Fibroblast of gingiva (primary cell): ENCODE data around the gene SLC4A3.

Experiments used
- DNase-seq: peaks from one replicate; pipeline ENCODE4 v3.0.0-alpha.2; 2011; ENCODE audit warnings: low read depth

SLC4A3 gene

DNA sequence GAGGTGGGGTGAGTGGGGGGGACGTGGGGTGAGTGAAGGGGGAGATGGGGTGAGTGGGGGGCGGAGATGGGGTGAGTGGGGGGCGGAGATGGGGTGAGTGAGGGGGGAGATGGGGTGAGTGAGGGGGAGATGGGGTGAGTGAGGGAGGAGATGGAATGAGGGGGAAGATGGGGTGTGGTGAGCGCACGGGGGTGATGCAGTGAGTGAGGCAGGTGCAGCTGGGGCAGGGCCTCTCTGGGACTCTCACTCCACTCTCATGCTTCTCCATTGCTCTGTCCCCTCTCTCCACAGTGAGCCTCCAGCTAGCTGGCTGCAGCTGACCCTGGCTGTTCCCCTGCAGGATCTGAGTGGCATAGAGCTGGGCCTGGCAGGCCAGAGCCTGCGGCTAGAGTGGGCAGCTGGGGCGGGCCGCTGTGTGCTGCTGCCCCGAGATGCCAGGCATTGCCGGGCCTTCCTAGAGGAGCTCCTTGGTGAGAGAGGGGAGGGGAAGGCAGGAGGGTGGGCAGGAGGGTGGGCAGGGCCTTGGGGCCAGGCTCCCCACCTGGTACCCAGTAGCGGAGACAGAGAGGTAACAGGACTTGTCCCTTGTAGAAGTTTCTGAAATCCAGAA is 13.9 kb upstream of the SLC4A3 start:
- no peak for DNase-seq

DNA sequence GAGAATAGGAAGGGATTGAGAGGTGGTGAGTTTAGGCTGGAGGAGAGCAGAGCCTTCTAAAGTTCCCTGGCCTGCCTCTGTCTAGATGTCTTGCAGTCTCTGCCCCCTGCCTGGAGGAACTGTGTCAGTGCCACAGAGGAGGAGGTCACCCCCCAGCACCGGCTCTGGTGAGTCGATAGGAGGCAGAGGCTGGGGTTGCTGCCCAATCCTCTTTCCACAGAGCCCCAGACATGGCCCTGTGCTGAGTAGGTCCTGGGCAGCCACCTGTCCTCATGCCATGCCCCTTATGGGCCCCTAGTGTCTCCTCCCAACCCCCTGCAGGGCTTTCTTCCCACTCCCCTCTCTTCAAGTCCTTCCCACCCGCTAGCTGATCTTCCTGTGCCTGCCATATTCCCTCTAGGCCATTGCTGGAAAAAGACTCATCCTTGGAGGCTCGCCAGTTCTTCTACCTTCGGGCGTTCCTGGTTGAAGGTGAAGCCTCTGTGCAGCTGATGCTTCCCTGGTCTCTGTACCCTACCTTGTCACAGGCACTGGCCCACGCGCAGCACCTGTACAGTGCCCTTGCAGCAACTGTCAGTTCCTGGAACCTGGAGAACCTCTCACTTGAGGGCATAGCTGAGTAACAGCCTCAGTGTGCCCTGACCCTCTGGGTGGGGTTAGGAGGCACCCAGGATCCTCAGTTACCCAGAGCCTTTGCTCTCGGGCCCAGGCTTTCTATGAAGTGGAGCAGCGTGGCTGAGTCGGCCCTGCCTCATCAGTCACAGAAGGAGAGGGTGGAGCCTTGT is 13.2 kb upstream of the SLC4A3 start:
- no peak for DNase-seq

DNA sequence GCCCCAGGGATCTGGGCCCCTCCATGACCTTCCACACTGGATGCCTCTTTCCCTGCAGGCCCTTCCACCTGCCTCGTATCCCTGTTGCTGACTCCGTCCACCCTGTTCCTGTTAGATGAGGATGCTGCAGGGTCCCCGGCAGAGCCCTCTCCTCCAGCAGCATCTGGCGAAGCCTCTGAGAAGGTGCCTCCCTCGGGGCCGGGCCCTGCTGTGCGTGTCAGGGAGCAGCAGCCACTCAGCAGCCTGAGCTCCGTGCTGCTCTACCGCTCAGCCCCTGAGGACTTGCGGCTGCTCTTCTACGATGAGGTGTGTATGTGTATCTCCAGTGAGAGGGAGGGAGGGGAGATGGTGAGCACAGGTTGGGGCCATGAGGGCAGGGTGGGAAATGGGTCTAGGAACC is 12.4 kb upstream of the SLC4A3 start:
- DNase-seq = no peak

DNA sequence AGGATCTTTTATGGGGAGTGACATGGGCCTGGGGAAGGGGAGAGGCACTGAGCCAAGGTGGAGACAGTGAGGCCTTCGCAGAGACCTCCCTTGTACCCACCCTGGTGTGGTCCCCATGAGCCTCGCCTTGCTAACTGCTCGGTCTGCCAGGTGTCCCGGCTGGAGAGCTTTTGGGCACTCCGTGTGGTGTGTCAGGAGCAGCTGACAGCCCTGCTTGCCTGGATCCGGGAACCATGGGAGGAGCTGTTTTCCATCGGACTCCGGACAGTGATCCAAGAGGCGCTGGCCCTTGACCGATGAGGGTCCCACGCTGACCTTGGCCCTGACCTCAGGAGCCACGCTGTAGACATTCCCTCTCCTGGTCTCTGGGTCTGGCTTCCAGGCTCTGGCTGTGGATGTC is 11.5 kb upstream of the SLC4A3 start:
- DNase-seq = no peak

DNA sequence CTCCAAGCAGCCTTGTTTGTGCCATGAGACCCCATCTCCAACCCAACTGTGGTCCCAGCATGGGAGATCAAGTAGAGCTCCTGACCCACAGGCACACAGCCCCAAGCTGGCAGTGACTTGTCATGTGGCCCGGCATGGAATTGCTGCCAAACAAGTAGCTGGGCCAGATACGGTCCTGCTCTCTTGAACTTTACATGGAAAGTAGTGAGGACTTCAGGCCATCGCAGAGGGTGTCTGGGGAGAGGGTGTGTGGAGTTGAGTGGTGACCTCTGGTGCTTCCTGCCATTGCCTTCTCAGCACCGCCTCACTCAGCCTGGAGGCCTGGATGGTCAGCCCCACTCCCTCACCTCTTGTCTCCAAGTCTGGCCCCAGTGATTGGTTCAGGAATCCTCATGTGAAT is 10.9 kb upstream of the SLC4A3 start:
- DNase-seq = no peak

DNA sequence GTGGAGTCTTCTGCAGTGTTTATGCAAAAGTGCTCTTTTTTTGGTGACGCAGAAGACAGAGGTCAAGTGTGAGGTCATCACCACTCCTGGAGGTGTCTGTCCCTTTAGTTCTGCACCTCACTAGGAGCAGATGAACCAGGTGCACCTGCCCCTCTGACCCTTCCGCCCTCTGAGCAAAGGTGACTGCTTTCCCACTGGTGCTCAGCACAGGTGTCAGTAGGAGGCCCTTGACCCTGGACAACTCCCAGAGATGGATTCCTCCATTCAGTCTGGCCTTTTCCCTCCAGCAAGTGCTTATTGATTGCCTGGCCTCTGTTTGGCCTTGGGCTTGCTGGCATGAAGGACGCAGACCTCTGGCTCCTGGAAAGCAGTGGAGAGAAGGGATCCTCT is 8.7 kb upstream of the SLC4A3 start:
- DNase-seq = no peak

DNA sequence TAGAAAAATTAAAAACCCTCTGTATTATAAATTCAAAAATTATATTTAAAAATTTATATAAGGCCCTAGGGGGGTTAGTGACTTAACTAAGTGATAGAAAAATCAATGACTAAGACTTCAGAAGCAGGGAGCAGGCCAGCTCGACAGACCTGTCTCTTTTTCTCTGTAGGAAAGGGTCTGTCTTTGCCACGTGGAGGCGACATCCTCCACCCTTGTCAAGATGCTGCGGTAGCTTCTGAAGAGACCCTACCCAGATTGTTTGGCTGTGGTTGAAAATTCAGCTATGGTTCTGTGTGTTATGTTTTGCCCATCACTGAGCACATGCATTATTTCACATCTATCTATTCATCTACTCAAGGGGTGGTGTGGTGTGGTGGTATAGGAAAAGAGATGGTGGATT is 8.2 kb upstream of the SLC4A3 start:
- DNase-seq = no peak

DNA sequence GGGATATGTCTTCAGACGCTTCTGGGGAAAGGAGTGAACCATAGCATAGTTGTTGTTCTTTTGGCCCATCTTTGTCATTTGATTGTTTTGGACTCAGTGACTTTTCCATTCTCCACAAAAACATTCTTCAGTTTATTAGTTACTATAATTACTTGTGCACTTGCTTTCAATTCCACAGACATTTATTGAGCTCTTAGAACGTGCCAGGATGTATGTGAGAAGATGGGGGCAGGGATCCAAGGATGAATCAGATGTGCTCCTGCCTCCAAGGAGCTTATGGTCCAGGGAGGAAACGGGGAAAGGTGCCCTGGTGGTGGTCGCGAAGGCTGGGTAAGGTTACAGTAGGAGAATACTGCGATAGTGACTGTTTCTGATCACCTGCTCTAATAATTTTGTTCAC is 6.9 kb upstream of the SLC4A3 start:
- DNase-seq = no peak

DNA sequence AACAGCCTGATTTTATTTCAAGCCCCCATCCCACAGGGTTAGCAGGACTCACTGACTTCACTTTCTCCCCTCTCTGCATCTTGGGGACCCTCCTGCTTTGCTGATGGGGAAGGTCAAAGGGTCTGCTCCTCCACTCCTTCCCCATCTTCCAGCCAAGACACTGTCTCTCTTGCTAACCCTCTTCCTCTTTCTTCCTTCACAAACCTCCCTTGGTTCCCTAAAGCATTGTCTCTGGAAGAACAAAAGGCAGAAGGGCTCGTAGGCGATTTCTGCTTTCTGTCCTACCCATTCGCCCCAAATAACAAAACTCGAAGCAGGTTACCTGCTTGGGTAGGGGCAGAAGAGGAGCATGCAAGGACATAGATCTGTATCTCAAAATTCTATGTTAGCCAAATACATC is 5.5 kb upstream of the SLC4A3 start:
- no peak for DNase-seq

DNA sequence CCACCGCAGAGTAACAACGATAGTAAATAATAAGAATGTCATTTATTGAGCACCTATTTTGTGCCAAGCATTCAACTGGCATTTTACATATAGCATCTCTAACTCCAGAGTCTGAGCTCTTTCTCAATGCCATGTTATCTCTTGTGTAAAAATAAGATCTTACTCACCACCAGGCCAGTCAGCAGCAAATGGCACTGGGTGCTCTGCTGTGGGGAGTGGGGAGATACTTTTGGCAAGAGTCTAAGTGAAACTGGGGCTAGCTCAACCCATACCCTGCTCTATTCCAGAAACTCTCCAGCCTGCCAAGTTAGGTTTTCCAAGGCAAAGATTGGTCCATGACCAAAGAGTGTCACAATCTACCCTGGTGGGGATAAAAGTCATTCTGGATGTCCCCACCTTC is 5.0 kb upstream of the SLC4A3 start:
- DNase-seq = no peak

DNA sequence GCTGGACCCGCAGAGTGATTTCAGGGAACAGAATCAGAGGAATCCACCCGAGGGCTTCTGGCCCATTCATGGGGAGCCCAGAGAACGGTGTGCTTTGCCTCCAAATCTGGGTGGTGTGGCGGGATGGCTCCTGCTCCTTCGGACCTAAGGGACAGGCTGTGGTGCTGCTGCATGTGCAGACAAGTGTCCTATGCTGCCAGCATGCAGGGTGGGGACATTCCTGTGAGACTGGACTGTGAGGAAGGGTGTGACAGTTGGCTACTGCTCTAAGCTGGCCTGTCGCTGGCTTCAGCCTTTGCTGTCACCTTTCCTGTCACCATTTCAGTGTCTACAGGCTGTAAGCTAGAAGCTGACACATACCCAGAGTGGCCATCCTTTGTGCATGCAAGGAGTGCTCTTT is 2.9 kb upstream of the SLC4A3 start:
- no peak for DNase-seq

DNA sequence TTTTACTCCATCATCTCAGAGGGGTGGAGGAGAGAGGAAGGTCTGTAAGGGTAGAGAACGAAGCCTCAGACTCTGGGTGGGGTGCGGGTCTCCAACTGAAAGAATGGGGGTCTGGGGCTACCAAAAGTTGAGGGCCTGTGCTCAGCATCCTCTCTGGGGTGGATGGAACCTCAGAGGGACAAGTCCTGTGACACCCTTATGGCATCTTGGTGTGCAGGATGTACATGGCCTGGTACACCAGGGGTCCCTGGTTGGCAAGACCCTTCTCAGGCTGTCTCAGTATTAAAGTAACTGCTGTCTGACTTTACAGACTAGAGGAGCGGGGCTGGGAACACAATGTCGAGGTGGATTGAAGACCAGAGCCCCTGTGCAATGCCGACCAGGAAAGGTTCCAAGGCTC is 2.3 kb upstream of the SLC4A3 start:
- DNase-seq = no peak

DNA sequence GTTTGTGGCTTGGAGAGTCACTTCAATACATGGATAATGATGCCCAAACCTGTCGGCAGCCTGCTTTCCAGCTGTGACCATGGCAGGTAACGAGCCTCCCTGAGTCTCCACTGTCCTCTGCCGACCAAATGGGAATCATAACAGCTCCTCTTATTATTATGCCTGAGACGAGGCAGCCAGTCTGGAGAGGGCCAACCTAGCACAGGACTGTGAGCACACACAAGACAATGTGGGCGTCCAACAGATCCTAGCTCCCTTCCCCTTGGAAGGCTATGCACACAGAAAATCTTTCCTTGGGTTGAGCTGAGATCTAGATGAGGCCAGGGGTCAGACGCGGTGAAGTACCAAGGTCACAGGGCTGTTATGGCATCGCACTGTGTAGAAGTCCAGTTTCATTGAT is 890 bp upstream of the SLC4A3 start:
- DNase-seq = no peak

DNA sequence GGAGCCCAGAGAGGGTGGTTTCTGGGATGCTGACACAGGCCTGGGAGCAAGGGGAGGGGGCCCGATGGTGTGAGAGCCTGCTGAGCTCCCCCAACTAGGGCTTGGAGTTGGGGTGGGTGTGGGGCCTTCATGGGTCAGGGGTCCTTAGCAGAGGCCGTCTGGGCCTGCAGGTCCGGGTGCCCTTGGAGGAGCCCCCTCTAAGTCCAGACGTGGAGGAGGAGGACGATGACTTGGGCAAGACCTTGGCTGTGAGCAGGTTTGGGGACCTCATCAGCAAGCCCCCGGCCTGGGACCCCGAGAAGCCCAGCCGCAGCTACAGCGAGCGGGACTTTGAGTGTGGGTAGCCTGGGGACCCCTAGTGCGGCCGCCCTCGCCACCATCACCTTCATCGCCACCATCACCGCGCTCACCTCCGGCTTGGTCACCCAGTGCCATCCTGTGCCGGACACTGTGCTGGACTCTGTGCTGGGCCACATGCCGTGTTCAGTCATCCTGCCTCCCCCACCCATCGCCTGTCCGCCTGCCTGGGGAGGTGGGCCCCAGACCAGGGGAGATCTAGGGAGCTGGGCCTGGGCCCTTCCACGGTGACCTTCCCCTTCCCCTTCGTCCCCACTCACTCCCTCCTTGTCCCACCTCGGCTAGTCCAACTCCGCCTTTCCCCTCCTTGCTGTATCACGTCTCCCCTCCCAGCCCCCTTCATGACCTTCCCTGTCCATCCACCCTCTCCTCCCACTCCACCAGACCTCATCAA is 980 bp downstream of the SLC4A3 start:
- DNase-seq = no peak

DNA sequence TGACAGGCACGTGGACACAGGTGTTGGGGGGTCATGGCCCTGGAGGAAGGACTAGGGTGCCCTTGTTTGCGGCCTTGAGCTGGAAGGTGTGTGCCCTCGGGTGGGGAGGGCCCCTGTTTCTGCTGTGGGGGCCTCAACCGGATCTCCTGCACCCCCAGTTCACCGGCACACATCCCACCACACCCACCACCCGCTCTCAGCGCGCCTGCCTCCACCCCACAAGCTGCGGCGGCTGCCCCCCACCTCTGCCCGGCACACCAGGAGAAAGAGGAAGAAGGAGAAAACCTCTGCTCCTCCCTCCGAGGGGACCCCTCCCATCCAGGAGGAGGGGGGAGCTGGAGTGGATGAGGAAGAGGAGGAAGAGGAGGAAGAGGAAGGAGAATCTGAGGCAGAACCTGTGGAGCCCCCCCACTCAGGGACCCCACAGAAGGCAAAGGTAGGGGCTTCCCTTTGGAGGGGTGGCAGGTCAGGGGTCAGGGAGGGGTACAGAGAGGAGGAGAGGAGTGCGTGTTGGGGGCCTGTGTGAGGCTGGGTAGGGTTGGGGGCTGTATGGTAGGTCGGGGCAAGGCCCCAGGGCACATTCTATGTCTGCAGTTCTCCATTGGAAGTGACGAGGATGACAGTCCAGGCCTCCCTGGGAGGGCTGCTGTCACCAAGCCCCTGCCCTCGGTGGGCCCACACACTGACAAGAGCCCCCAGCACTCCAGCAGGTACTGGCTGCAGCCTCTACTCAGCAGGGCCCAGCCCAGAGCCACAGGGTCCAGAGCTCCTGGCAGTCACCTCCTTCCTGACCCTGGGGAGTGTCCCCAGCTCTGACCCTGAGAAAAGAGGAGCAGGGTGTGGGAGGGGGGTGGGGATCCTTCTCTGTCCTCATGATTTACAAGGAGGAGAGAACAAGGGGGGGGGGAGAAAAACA is 1.8 kb downstream of the SLC4A3 start:
- no peak for DNase-seq

DNA sequence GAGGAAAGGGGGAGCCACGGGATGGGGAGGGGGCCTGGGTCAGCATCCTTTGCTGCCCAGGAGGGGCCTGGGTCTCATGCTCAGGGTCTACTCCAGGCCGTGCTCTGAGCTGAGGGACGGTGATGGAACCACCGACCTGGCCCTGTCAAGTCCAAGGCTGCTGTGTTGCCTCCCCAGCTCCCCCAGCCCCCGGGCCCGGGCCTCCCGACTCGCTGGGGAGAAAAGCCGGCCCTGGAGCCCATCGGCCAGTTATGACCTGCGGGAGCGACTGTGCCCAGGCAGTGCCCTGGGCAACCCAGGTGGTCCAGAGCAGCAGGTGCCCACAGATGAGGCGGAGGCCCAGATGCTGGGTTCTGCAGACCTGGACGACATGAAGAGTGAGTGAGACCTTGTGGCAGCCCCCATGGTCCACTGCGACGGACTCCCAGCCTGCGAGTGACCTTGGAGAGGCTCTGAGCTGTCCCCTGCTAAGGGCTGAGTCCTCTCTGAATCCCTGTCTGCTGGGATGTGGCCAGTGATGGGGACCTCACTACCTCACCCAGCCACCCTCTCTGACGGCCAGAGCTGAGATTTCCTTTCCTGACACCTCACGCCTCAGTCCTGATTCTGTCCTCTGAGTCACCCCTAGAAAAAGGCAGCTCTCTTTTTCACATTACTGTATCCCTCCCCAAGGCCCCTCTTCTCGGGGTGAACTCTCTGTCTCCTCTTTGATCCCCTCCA is 2.7 kb downstream of the SLC4A3 start:
- DNase-seq = no peak

DNA sequence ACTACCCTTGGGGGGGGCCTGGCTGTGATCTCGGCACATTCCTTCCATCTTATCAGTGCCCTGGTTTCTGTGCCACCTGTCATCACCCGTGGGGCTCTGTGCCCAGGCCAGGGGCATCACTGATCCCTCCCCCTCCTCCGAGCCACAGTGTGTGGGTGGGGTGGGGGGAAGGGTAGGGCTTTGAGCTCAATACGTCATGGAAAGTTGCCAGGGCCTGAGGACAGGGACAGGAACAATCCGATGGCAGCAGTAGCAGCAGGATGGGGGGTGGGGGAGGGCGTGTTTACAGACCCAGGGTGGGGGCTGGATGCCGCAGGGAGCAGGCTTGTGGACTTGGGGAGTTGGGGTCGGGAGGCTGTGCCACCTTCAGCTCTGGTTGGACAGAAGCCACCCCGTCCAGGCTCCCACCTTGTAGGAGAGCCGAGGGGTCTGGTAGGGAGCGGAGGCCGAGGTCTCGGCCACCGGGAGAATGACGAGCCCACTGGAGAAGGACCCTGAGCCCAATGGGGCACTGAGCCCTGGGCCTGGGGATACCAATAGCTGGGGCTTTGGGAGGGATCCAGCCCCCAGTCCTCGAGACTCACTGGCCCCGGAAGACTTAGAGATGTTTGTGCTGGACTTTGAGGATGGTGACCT is 3.5 kb downstream of the SLC4A3 start:
- no peak for DNase-seq

DNA sequence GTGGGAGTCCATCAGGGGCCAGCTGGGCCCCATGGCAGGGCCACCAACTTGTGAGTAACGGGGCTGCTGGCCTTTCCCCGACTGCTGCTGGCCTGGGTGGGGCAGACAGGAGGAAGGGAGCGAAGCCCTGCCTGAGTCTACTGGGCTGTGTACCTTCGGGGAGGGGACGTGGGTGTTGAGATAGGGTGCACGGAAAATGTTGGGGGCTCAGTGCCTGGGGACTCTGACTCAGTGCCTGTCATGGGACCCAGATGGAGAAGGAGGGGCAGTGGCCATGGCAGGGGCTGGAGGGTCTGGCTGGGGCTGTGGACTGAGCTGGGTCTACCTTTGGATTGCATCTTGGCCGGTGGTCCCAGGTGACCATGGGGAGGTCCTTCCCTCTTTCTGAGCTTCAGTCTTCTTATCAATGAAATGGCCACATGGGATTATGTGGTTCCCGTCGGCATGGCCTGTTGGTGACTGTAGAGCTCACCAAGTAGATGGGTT is 4.0 kb downstream of the SLC4A3 start:
- DNase-seq = no peak

DNA sequence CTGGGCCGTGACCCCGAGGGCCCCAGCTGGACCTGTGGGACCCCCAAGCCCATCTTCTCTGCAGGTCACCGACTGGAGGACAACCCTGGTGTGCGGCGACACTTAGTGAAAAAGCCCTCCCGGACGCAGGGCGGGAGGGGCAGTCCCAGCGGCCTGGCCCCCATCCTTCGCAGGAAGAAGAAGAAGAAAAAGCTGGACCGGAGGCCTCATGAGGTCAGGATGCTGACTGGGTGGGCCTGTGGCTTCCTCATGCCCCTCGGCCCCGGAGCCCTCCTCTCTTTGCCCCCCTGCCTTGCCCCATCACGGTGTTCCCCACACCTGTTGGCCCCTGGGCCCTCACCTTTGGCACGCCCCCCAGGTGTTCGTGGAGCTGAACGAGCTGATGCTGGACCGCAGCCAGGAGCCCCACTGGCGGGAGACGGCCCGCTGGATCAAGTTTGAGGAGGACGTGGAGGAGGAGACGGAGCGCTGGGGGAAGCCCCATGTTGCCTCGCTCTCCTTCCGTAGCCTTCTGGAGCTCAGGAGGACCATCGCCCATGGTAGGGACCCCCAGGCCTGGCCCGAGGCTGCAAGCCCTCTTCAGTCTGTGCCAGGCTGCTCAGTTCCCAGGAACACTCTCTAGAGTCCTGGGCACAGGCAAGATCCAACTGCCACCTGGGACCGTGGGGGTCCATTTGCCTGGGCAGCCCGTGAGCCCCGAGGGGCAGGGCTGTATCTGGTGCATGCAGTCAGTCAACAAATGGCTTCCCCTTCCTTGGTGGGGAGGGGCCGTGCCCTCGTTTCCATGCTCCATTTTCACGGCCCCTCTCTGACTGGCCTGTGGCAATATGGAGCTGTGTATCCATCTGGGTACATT is 4.7 kb downstream of the SLC4A3 start:
- DNase-seq = no peak

DNA sequence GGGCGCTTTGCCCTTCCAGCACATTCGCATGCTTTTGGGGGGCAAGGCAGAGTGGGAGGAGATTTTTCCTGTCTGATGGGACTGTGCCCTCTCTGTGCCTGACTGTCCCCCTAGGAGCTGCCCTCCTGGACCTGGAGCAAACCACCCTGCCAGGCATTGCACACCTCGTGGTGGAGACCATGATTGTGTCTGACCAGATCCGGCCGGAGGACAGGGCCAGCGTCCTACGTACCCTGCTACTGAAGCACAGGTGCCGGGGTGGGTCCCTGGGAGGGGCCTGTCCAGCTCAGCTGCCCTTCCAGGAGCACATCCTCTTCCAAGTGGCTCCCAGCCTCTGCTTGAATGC is 5.3 kb downstream of the SLC4A3 start:
- DNase-seq = no peak
